Thyroid gland (tissue), 4 donors: ENCODE data around the gene USP37. TPM values are rescaled to one million over a fixed set of nuclear protein-coding genes. Genes with fewer than 3 reads are reported as not detected.

Source experiments
- DNase-seq, 2 donors: peaks; one replicate each; pipeline ENCODE4 v3.0.0-alpha.2; 2019
- H3K27ac ChIP-seq, 3 donors: fragments of 200-600 bp; sonication (generic); 1 replicate in 2 of 3; 2 replicates in 1 of 3; pipeline ENCODE4 v1.5.1; 2016 to 2019; ENCODE audit warnings: mild to moderate bottlenecking in 1 of 3, moderate library complexity in 1 of 3
- H3K27me3 ChIP-seq: fragments of 200-600 bp; sonication (generic); one replicate; pipeline ENCODE4 v1.5.1; 2019
- H3K36me3 ChIP-seq, 2 donors: fragments of 200-600 bp; sonication (generic); one replicate each; pipeline ENCODE4 v1.5.1; 2016 to 2019
- H3K4me1 ChIP-seq, 2 donors: fragments of 200-600 bp; sonication (generic); one replicate each; pipeline ENCODE4 v1.5.1; 2017 to 2019
- H3K4me3 ChIP-seq, 3 donors: fragments of 200-600 bp; sonication (generic); replicated peaks in 1 of 3; 1 replicate in 2 of 3; 2 replicates in 1 of 3; pipeline ENCODE4 v1.5.1; 2016; ENCODE audit warnings: mild to moderate bottlenecking in 1 of 3
- H3K9me3 ChIP-seq: fragments of 200-600 bp; sonication (generic); one replicate; pipeline ENCODE4 v1.5.1; 2017
- CTCF ChIP-seq, 6 experiments: fragments of 200-600 bp in 3 of 6; fragments of 450-650 bp in 3 of 6; sonication (generic) in 3 of 6; IDR thresholded peaks; one replicate each; pipeline ENCODE4 v1.5.1; 2016 to 2019; ENCODE audit warnings: antibody characterized with exemption in 6 of 6, mild to moderate bottlenecking in 2 of 6, inconsistent platforms in 1 of 6, moderate library complexity in 1 of 6
- POLR2A ChIP-seq, 2 donors: fragments of 450-650 bp; IDR thresholded peaks; one replicate each; pipeline ENCODE4 v1.6.1; 2017; ENCODE audit warnings: antibody characterized with exemption in 2 of 2, mild to moderate bottlenecking in 2 of 2, moderate library complexity in 1 of 2
- WGBS, 2 donors: methylation state at CpG; one replicate each; pipeline ENCODE4 v1.1.5; 2017; 5-methylcytosine and 5-hydroxymethylcytosine counted together
- intact Hi-C: fragments of 100-400 bp; cut with DNase I; formaldehyde crosslinking; loops from one replicate; pipeline ENCODE4 v1.15.1; 2023
- total RNA-seq, 4 donors: library from RNA; depleted of rRNA; stranded (reverse); fragments of >200 nt; gene quantifications; one replicate each; pipeline ENCODE4 v1.2.3, GENCODE V29; 2016

The USP37 gene
- total RNA-seq, 4 donors from 2014 or later = 10.6 to 22.4 (median 15.8) TPM

GRCh38 chr2:218517434-218518206 lies 50.5 kb downstream of the USP37 start:
- DNase-seq = no peak
- no peak overlapping the region for H3K4me3 ChIP-seq
- H3K27ac ChIP-seq = no peak overlapping the region
- intact Hi-C loops = no loop called here
- no peaks in the 10 kb centered on the region for H3K4me1 ChIP-seq
- WGBS, 2 donors = 89 to 93% methylated on average over 5 of the region's 5 CpGs
- no peaks in the 10 kb centered on the region for H3K27me3 ChIP-seq
- no peaks in the 10 kb centered on the region for H3K9me3 ChIP-seq
- no peaks in the 10 kb centered on the region for H3K36me3 ChIP-seq
- TF ChIP-seq POLR2A (IDR thresholded peaks at IDR 0.05) (no peak), CTCF (IDR thresholded peaks at IDR 0.05) (no peak)

- H3K4me3 ChIP-seq = no peak overlapping the region
- WGBS, 2 donors = 91 to 98% methylated on average over 1 of the region's 1 CpG
- TF ChIP-seq POLR2A (IDR thresholded peaks at IDR 0.05) = no peak
- peak in 2 of 6 experiments; percentile 16 to 35 for TF ChIP-seq CTCF (IDR thresholded peaks at IDR 0.05)
Observed at GRCh38 chr2:218516614-218517013, 51.5 kb downstream of the USP37 start.

GRCh38 chr2:218513676-218514075 lies 54.5 kb downstream of the USP37 start:
- Histone ChIP-seq H3K4me1 (no peaks in the 10 kb centered on the region), H3K9me3 (no peaks in the 10 kb centered on the region), H3K27me3 (no peaks in the 10 kb centered on the region), H3K4me3 (no peak overlapping the region), H3K27ac (no peak overlapping the region), H3K36me3 (peaks cover 0 to 3% of the 10 kb centered on the region in 2 donors)
- 97% methylated on average over 5 of the region's 5 CpGs for WGBS, 2 donors
- no peak for DNase-seq
- intact Hi-C loops = no loop called here
- no peak for TF ChIP-seq CTCF (IDR thresholded peaks at IDR 0.05)
- no peak for TF ChIP-seq POLR2A (IDR thresholded peaks at IDR 0.05)

More at GRCh38 chr2:218516614-218517013, 51.5 kb downstream of the USP37 start:
- H3K27me3 ChIP-seq = no peaks in the 10 kb centered on the region
- H3K9me3 ChIP-seq = no peaks in the 10 kb centered on the region
- no peaks in the 10 kb centered on the region for H3K36me3 ChIP-seq
- intact Hi-C loops = no loop called here
- H3K4me1 ChIP-seq = no peaks in the 10 kb centered on the region
- no peak overlapping the region for H3K27ac ChIP-seq
- no peak for DNase-seq

- Histone ChIP-seq H3K27me3 (no peaks in the 10 kb centered on the region), H3K27ac (no peak overlapping the region), H3K36me3 (peaks cover 0 to 3% of the 10 kb centered on the region in 2 donors), H3K4me3 (no peak overlapping the region), H3K9me3 (no peaks in the 10 kb centered on the region), H3K4me1 (no peaks in the 10 kb centered on the region)
- DNase-seq = no peak
- no peak for TF ChIP-seq CTCF (IDR thresholded peaks at IDR 0.05)
- TF ChIP-seq POLR2A (IDR thresholded peaks at IDR 0.05) = no peak
- intact Hi-C loops = no loop called here
Observed at GRCh38 chr2:218508299-218508698, 59.9 kb downstream of the USP37 start.

- Histone ChIP-seq H3K4me3 (no peak overlapping the region), H3K4me1 (peaks cover 14 to 16% of the 10 kb centered on the region in 2 donors), H3K36me3 (peaks cover 0 to 3% of the 10 kb centered on the region in 2 donors), H3K27me3 (no peaks in the 10 kb centered on the region), H3K9me3 (no peaks in the 10 kb centered on the region), H3K27ac (no peak overlapping the region)
- WGBS, 2 donors = 94 to 99% methylated on average over 6 of the region's 6 CpGs
- TF ChIP-seq CTCF (IDR thresholded peaks at IDR 0.05) = no peak
- TF ChIP-seq POLR2A (IDR thresholded peaks at IDR 0.05) = no peak
- DNase-seq = no peak
- intact Hi-C loops = no loop called here
Observed at GRCh38 chr2:218505754-218506371, 62.3 kb downstream of the USP37 start.
